GM13976 (cell line): ENCODE results near the gene CDHR1.

Experiments used
- DNase-seq: peaks from one replicate; pipeline ENCODE4 v3.0.0; 2012; ENCODE audit warnings: low spot score
- CTCF ChIP-seq: IDR thresholded peaks from 2 replicates; pipeline ENCODE4 v1.5.1; 2012; ENCODE audit warnings: borderline replicate concordance, mild to moderate bottlenecking; ENCODE audit not compliant: insufficient read depth; ENCODE audit errors: extremely low read depth, missing control alignments, control extremely low read depth
- in situ Hi-C: fragments of 300-500 bp; cut with MboI; formaldehyde crosslinking; loops from one replicate; pipeline ENCODE4 v1.12.0; 2022; ENCODE audit warnings: low sequenced_read_pairs, mixed read lengths, inconsistent platforms; ENCODE audit not compliant: unreplicated experiment

Gene CDHR1

GRCh38 chr10:84173501-84173929, 20.8 kb upstream of the CDHR1 start, which contains the start of gene GPR15LG:
Gene GPR15LG, plus strand, starts transcription at chr10:84173801. Its CDS starts 51 bp downstream, at chr10:84173852.
- in situ Hi-C loops: no loop called here
- no peak for TF ChIP-seq CTCF
- DNase-seq: no peak

- in situ Hi-C loops: no loop called here
- no peak for TF ChIP-seq CTCF
- no peak for DNase-seq
Measured at GRCh38 chr10:84175436-84175835, 18.9 kb upstream of the CDHR1 start.

GRCh38 chr10:84176351-84176750, 18.0 kb upstream of the CDHR1 start:
- TF ChIP-seq CTCF: no peak
- in situ Hi-C loops: no loop called here
- DNase-seq: no peak

- in situ Hi-C loops: no loop called here
- no peak for TF ChIP-seq CTCF
- peak; percentile 32 for DNase-seq
Measured at GRCh38 chr10:84176836-84177474, 17.4 kb upstream of the CDHR1 start.

GRCh38 chr10:84177541-84178141, 16.7 kb upstream of the CDHR1 start:
- DNase-seq: peak; percentile 64
- in situ Hi-C loops: no loop called here
- no peak for TF ChIP-seq CTCF

GRCh38 chr10:84178160-84178609, 16.2 kb upstream of the CDHR1 start:
- no peak for TF ChIP-seq CTCF
- in situ Hi-C loops: no loop called here
- no peak for DNase-seq
